Endothelial cell of umbilical vein (primary cell): ENCODE results near the gene LPIN1. TPM values are rescaled to one million over a fixed set of nuclear protein-coding genes. Genes with fewer than 3 reads are reported as not detected.

Source experiments
- BruUV-seq: library from RNA; stranded (reverse); fragments of 400-500 nt; replicated peaks from 2 replicates; lab custom pipeline; 2021; lab: Mats Ljungman, UMichigan
- CTCF ChIA-PET: fragments of 300-600, 350-600 bp; sonication (Branson Sonifier 250); formaldehyde crosslinking; loops from one replicate; lab custom pipeline; 2021; ENCODE audit warnings: antibody characterized with exemption, inconsistent platforms; lab: Charles Lee
- POLR2A ChIA-PET: fragments of 300-600, 350-600 bp; sonication (Branson Sonifier 250); formaldehyde crosslinking; loops from one replicate; lab custom pipeline; 2021; ENCODE audit warnings: antibody characterized with exemption, inconsistent platforms; lab: Charles Lee
- DNase-seq: peaks from one replicate; pipeline ENCODE4 v3.0.0-alpha.2; 2011; ENCODE audit warnings: low read depth, low spot score
- FAIRE-seq: peaks from 2 replicates; lab custom pipeline; 2011; peaks lifted over from hg19 to GRCh38; lab: Jason Lieb, UNC
- H2AFZ ChIP-seq: 2 replicates; pipeline ENCODE4 v1.6.0; 2012; ENCODE audit warnings: low read depth, low read length, control low read depth, inconsistent platforms
- H3K27ac ChIP-seq: 2 replicates; pipeline ENCODE4 v1.5.1; 2011; ENCODE audit warnings: low read depth, mild to moderate bottlenecking, control low read depth, low read length, moderate library complexity; ENCODE audit not compliant: insufficient read depth
- H3K27me3 ChIP-seq, 2 experiments: 2 replicates each; pipeline versions ENCODE4 v1.6.0 to v1.6.1; 2011; ENCODE audit warnings: low read length in 2 of 2, mixed read lengths in 1 of 2; ENCODE audit not compliant: control insufficient read depth in 2 of 2, insufficient read depth in 2 of 2
- H3K36me3 ChIP-seq, 2 experiments: 2 replicates in 1 of 2; 3 replicates in 1 of 2; pipeline ENCODE4 v1.5.1; 2011; ENCODE audit warnings: low read length in 2 of 2, mild to moderate bottlenecking in 1 of 2, moderate library complexity in 1 of 2; ENCODE audit not compliant: control insufficient read depth in 2 of 2, insufficient read depth in 2 of 2; ENCODE audit errors: extremely low read depth in 1 of 2
- H3K4me1 ChIP-seq: 3 replicates; pipeline ENCODE4 v1.5.1; 2011; ENCODE audit warnings: mild to moderate bottlenecking, low read length; ENCODE audit not compliant: control insufficient read depth, insufficient read depth; ENCODE audit errors: extremely low read depth
- H3K4me2 ChIP-seq: 2 replicates; pipeline ENCODE4 v1.6.1; 2011; ENCODE audit warnings: low read length, control low read depth, mixed read lengths; ENCODE audit not compliant: insufficient read depth
- H3K4me3 ChIP-seq, 3 experiments: fragments of 200-600 bp in 1 of 3; sonication (generic), shearing (Covaris generic) in 1 of 3; replicated peaks in 1 of 3; 2 replicates each; pipeline ENCODE4 v1.5.1; 2011 to 2016; ENCODE audit warnings: control low read depth in 3 of 3, low read length in 3 of 3, mild to moderate bottlenecking in 2 of 3, inconsistent platforms in 1 of 3, low read depth in 1 of 3, moderate library complexity in 1 of 3; ENCODE audit not compliant: insufficient read depth in 1 of 3
- H3K79me2 ChIP-seq: 2 replicates; pipeline ENCODE4 v1.6.0; 2012; ENCODE audit warnings: low read length, inconsistent platforms; ENCODE audit not compliant: control insufficient read depth, insufficient read depth
- H3K9ac ChIP-seq: replicated peaks from 2 replicates; pipeline ENCODE3; 2011; ENCODE audit warnings: low read length, control low read depth; ENCODE audit not compliant: insufficient read depth; ENCODE audit errors: extremely low read depth
- H3K9me1 ChIP-seq: replicated peaks from 3 replicates; pipeline ENCODE4 v1.6.0; 2011; ENCODE audit warnings: mild to moderate bottlenecking, low read length; ENCODE audit not compliant: control insufficient read depth, insufficient read depth; ENCODE audit errors: extremely low read depth
- H3K9me3 ChIP-seq: replicated peaks from 2 replicates; pipeline ENCODE4 v1.5.1; 2012; ENCODE audit warnings: low read length, inconsistent platforms; ENCODE audit not compliant: control insufficient read depth, insufficient read depth
- H4K20me1 ChIP-seq: replicated peaks from 2 replicates; pipeline ENCODE3; 2011; ENCODE audit warnings: mild to moderate bottlenecking, low read length; ENCODE audit not compliant: control insufficient read depth, insufficient read depth; ENCODE audit errors: extremely low read depth
- CTCF ChIP-seq, 2 donors: IDR thresholded peaks; 1 replicate in 1 of 2; 2 replicates in 1 of 2; pipeline ENCODE4 v1.5.1; 2011; ENCODE audit warnings: low read length in 2 of 2, mild to moderate bottlenecking in 2 of 2, moderate library complexity in 2 of 2, control low read depth in 1 of 2, inconsistent platforms in 1 of 2, low read depth in 1 of 2; ENCODE audit not compliant: insufficient read depth in 1 of 2; ENCODE audit errors: extremely low read depth in 1 of 2
- EZH2 ChIP-seq: IDR thresholded peaks from 2 replicates; pipeline ENCODE4 v1.6.1; 2012; ENCODE audit warnings: borderline replicate concordance, low read depth, mild to moderate bottlenecking, moderate library complexity, low read length, inconsistent platforms; ENCODE audit not compliant: severe bottlenecking
- FOS ChIP-seq: IDR thresholded peaks from 2 replicates; pipeline ENCODE4 v1.6.1; 2011; ENCODE audit warnings: mild to moderate bottlenecking, low read length, moderate library complexity, borderline replicate concordance; ENCODE audit not compliant: insufficient read depth
- GATA2 ChIP-seq: IDR thresholded peaks from 2 replicates; pipeline ENCODE4 v1.7.0; 2011; ENCODE audit warnings: low read depth, mild to moderate bottlenecking, moderate library complexity, mixed read lengths, low read length; ENCODE audit not compliant: insufficient read length, insufficient read depth
- JUN ChIP-seq: IDR thresholded peaks from 2 replicates; pipeline ENCODE4 v1.6.1; 2011; ENCODE audit warnings: borderline replicate concordance, low read depth; ENCODE audit not compliant: insufficient read length, insufficient read depth
- MYC ChIP-seq: IDR thresholded peaks from one replicate; pipeline ENCODE4 v1.6.1; 2011; ENCODE audit warnings: mild to moderate bottlenecking, low read depth, low read length
- POLR2A ChIP-seq: IDR thresholded peaks from 2 replicates; pipeline ENCODE4 v1.6.1; 2012; ENCODE audit warnings: low read depth, mild to moderate bottlenecking, control low read depth, low read length
- POLR2AphosphoS5 ChIP-seq: IDR thresholded peaks from 2 replicates; pipeline ENCODE4 v1.6.1; 2012; ENCODE audit warnings: low read depth, mild to moderate bottlenecking, control low read depth, low read length, moderate library complexity; ENCODE audit not compliant: insufficient read depth
- dilution Hi-C: fragments of 300-500 bp; cut with MboI; formaldehyde crosslinking; loops from one replicate; pipeline ENCODE4 v1.15.0; 2019; ENCODE audit warnings: low sequenced_read_pairs; ENCODE audit not compliant: extremely low pct_ligation_motif_present
- intact Hi-C: fragments of 100-400 bp; cut with micrococcal nuclease; formaldehyde crosslinking; loops from one replicate; pipeline ENCODE4 v1.10.0; 2022
- polyA plus RNA-seq, 4 experiments: library from polyadenylated mRNA; depleted of rRNA in 3 of 4; stranded (reverse) in 3 of 4; unstranded in 1 of 4; fragments of >200 nt; gene quantifications; 2 replicates each; pipeline versions ENCODE4 v1.2.1 to v1.2.3, GENCODE V29; 2011 to 2012; ENCODE audit warnings: missing spikeins in 1 of 4
- total RNA-seq: library from RNA; stranded (reverse); gene quantifications from 2 replicates; pipeline ENCODE4 v1.2.3, GENCODE V29; 2021
- TF ChIP-seq, protein P1 (sequence below): IDR thresholded peaks from 2 replicates; pipeline ENCODE4 v1.6.1; 2011; ENCODE audit not compliant: insufficient read depth, insufficient read length

LPIN1 gene
- total and polyA plus RNA-seq, 2 donors (not counting 3 experiments of a cell fraction or from before 2014, with no cell fraction given) = 26.6 to 80.4 TPM

- peak; percentile 78 for DNase-seq
- FAIRE-seq = peak; percentile 74
- CTCF ChIA-PET = interaction anchor here (0.9 to 1.9 kb wide), 3 partner anchors 17 to 74 kb away, joined by 3 to 11 read pairs (median 5); no protein-coding TSS in a partner anchor
- no peaks in the 10 kb centered on the region for H3K9me3 ChIP-seq
- no peak overlapping the region for H2AFZ ChIP-seq
- H3K4me1 ChIP-seq = peaks cover 4% of the 10 kb centered on the region
- no peaks in the 10 kb centered on the region for H3K36me3 ChIP-seq
- no peak for TF ChIP-seq MYC
- TF ChIP-seq GATA2 = no peak
- TF ChIP-seq CTCF (IDR thresholded peaks at IDR 0.05; ENCODE audit: extremely low read depth in 1 of 2, insufficient read depth in 1 of 2, low read depth in 1 of 2, low read length in 2 of 2) = no peak
- TF ChIP-seq, protein P1, sequence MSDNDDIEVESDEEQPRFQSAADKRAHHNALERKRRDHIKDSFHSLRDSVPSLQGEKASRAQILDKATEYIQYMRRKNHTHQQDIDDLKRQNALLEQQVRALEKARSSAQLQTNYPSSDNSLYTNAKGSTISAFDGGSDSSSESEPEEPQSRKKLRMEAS = no peak
- no peak for TF ChIP-seq FOS
- TF ChIP-seq POLR2A = no peak
- no peak for TF ChIP-seq JUN
- no peak for TF ChIP-seq EZH2
- TF ChIP-seq POLR2AphosphoS5 = no peak
- no peak overlapping the region for H3K9ac ChIP-seq
- no peaks in the 10 kb centered on the region for H3K79me2 ChIP-seq
- H4K20me1 ChIP-seq = no peaks in the 10 kb centered on the region
- intact Hi-C loops = no loop called here
- no peak overlapping the region for H3K4me3 ChIP-seq
- no peak overlapping the region for H3K27ac ChIP-seq
- H3K4me2 ChIP-seq = no peak overlapping the region
- dilution Hi-C loops = no loop called here
- H3K27me3 ChIP-seq = no peaks in the 10 kb centered on the region
- no peaks in the 10 kb centered on the region for H3K9me1 ChIP-seq
- no TSS peak for BruUV-seq
- POLR2A ChIA-PET = no interaction called here
Observed at GRCh38 chr2:11710210-11710609, 36.2 kb upstream of the LPIN1 start.
